ENCODE results near the gene SYNE2. TPM values are rescaled to one million over a fixed set of nuclear protein-coding genes. Genes with fewer than 3 reads are reported as not detected.

The SYNE2 gene
- total and polyA plus RNA-seq, 4 donors: 14.7 to 197 (median 99.1) TPM

DNA sequence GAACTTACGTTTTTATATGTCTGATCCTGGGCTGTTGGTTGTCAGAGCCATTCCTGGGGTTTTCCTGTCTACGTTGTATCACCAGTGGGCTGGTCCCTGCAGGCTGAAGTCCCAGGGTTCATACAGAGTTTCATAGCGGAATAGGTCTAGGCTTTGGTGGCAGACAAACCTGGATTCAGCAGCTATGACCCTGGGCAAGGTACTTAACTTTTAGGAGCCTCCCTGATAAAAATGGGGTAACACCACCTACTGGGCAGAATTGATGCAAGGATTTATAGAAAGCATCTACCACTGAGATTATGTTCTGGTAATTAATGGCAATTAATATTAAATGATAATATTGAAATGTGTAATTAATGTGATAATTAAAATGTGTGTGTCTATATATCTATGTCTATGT is 141.2 kb downstream of the SYNE2 start:
- H3K9me3 ChIP-seq (ENCODE audit: control insufficient read depth, low read length): no peaks in the 10 kb centered on the region
- no peak overlapping the region for H3K27ac ChIP-seq (ENCODE audit: low read depth in 1 of 2, low read length in 2 of 2)
- intact Hi-C loops (cut with DNase I): loop anchor here in 1 of 2 donors (10.0 kb wide), 1 partner anchor 199 kb away; no protein-coding TSS in a partner anchor
- 79 to 81% methylated on average over 3 of the region's 3 CpGs for WGBS, 2 donors
- no peaks in the 10 kb centered on the region for H3K4me1 ChIP-seq (ENCODE audit: control insufficient read depth in 1 of 2, insufficient read depth in 2 of 2, low read length in 2 of 2)
- ATAC-seq (ENCODE audit: low FRiP score) (no peak), DNase-seq (no peak)
- no peaks in the 10 kb centered on the region for H3K27me3 ChIP-seq (ENCODE audit: control insufficient read depth in 1 of 2, insufficient read depth in 2 of 2, low read length in 1 of 2)
- no peak overlapping the region for H3K4me3 ChIP-seq (ENCODE audit: low read length in 2 of 2)
- peaks cover 4 to 6% of the 10 kb centered on the region in 2 donors for H3K36me3 ChIP-seq (ENCODE audit: control insufficient read depth in 1 of 2, insufficient read depth in 2 of 2, low read length in 1 of 2)

DNA sequence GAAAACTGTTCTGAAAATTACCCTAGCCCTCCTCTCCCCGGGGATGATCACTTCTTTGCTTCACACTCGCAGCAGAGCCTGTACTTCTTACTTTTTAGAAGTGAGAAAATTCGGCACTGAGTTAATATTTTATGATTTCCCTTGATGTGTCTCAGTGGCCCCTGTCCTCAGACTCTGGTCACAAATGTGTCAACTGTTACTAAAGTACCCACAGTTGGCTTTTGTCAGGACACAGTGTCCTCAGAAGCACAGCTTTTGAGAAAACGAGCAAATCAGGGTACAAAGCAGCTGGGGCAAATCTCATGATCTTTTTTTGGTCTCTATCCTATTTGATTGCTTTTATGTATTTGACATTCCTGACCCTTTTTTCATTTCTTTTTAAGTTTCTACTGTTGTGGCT is 142.5 kb downstream of the SYNE2 start:
- H3K27me3 ChIP-seq (ENCODE audit: control insufficient read depth in 1 of 2, insufficient read depth in 2 of 2, low read length in 1 of 2): no peaks in the 10 kb centered on the region
- 78 to 82% methylated on average over 4 of the region's 4 CpGs for WGBS, 2 donors
- H3K4me3 ChIP-seq (ENCODE audit: low read length in 2 of 2): no peak overlapping the region
- DNase-seq (no peak), ATAC-seq (ENCODE audit: low FRiP score) (no peak)
- H3K36me3 ChIP-seq (ENCODE audit: control insufficient read depth in 1 of 2, insufficient read depth in 2 of 2, low read length in 1 of 2): peaks cover 4 to 8% of the 10 kb centered on the region in 2 donors
- intact Hi-C loops (cut with DNase I): loop anchor here in 1 of 2 donors (10.0 kb wide), 1 partner anchor 200 kb away; no protein-coding TSS in a partner anchor
- H3K4me1 ChIP-seq (ENCODE audit: control insufficient read depth in 1 of 2, insufficient read depth in 2 of 2, low read length in 2 of 2): no peaks in the 10 kb centered on the region
- H3K27ac ChIP-seq (ENCODE audit: low read depth in 1 of 2, low read length in 2 of 2): no peak overlapping the region
- H3K9me3 ChIP-seq (ENCODE audit: control insufficient read depth, low read length): no peaks in the 10 kb centered on the region

DNA sequence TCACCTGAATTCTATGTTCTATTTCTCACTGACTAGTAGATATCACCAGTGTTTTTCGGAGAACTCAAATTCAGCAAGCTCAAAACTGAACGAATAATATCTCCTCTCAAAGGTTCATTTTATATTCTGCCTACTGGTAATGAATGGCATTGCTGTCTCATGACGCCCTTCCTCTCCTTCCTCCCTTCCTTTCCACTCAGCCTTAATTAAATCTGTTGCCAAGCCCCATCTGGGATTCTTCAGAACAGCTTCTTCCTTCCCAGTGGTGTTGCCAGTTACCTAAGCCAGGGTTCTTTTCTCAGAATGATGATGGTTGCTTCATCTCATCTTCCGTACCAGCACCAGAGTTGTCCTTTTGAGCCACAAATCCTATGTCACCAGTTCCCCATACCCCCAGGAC is 143.2 kb downstream of the SYNE2 start:
- WGBS, 2 donors: 81 to 86% methylated on average over 4 of the region's 4 CpGs
- Histone ChIP-seq H3K4me3 (ENCODE audit: low read length in 2 of 2) (no peak overlapping the region), H3K9me3 (ENCODE audit: control insufficient read depth, low read length) (no peaks in the 10 kb centered on the region), H3K27me3 (ENCODE audit: control insufficient read depth in 1 of 2, insufficient read depth in 2 of 2, low read length in 1 of 2) (no peaks in the 10 kb centered on the region), H3K4me1 (ENCODE audit: control insufficient read depth in 1 of 2, insufficient read depth in 2 of 2, low read length in 2 of 2) (no peaks in the 10 kb centered on the region), H3K27ac (ENCODE audit: low read depth in 1 of 2, low read length in 2 of 2) (no peak overlapping the region), H3K36me3 (ENCODE audit: control insufficient read depth in 1 of 2, insufficient read depth in 2 of 2, low read length in 1 of 2) (peaks cover 4 to 8% of the 10 kb centered on the region in 2 donors)
- no peak for ATAC-seq (ENCODE audit: low FRiP score)
- intact Hi-C loops (cut with DNase I): loop anchor here in 1 of 2 donors (10.0 kb wide), 1 partner anchor 201 kb away; no protein-coding TSS in a partner anchor
- no peak for DNase-seq

DNA sequence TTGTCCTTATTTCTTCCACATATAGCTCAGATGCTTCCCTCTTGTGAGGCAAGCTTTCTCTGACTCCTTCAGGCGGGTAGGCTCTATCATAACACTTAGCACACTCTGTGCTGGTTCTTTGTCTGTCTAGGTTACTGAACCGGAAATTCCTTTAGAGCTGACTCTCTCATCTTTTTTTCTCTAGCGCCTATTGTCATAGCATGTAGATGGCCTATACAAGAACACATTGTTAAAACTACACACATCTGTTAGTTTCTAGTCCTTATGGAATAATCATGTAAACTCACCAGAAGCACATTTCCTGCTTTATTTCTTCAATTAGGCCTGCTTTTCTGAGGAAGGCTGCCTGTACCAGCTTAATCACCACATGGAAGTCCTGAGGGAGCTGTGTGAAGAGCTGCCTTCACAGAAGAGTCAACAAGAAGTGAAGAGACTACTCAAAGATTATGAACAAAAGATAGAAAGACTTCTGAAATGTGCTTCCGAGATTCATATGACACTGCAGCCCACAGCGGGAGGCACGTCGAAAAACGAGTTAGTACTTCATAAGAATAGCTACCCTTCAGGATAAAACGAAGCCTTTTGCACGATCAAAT is 143.9 kb downstream of the SYNE2 start:
- Histone ChIP-seq H3K27ac (ENCODE audit: low read depth in 1 of 2, low read length in 2 of 2) (no peak overlapping the region), H3K4me1 (ENCODE audit: control insufficient read depth in 1 of 2, insufficient read depth in 2 of 2, low read length in 2 of 2) (no peaks in the 10 kb centered on the region), H3K27me3 (ENCODE audit: control insufficient read depth in 1 of 2, insufficient read depth in 2 of 2, low read length in 1 of 2) (no peaks in the 10 kb centered on the region), H3K4me3 (ENCODE audit: low read length in 2 of 2) (no peak overlapping the region), H3K36me3 (ENCODE audit: control insufficient read depth in 1 of 2, insufficient read depth in 2 of 2, low read length in 1 of 2) (peaks cover 4 to 7% of the 10 kb centered on the region in 2 donors), H3K9me3 (ENCODE audit: control insufficient read depth, low read length) (no peaks in the 10 kb centered on the region)
- DNase-seq: no peak
- ATAC-seq (ENCODE audit: low FRiP score): no peak
- WGBS, 2 donors: 93 to 94% methylated on average over 10 of the region's 10 CpGs
- intact Hi-C loops (cut with DNase I): loop anchor here in 1 of 2 donors (10.0 kb wide), 1 partner anchor 202 kb away; no protein-coding TSS in a partner anchor

DNA sequence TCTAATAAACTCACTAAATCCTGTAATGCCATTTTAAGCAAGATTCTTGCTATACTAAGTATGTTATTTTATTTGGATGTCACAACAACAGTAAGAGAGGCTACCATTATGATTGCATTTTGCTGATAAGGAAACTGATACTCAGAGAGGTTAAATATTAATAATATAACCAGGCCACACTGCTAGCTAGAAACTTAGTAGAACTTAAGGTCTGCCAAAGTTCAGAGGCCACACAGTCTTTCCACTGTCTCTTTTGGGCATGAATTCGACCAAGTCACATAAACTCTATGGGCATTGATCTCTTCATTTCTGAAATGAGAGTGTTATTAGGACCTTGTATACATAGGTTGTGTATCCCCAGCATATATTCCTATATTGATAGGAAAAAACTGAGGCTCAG is 147.9 kb downstream of the SYNE2 start:
- 94 to 95% methylated on average over 1 of the region's 1 CpG for WGBS, 2 donors
- no peak overlapping the region for H3K4me3 ChIP-seq (ENCODE audit: low read length in 2 of 2)
- intact Hi-C loops (cut with DNase I): loop anchor here in 1 of 2 donors (10.0 kb wide), 1 partner anchor 206 kb away; no protein-coding TSS in a partner anchor
- H3K4me1 ChIP-seq (ENCODE audit: control insufficient read depth in 1 of 2, insufficient read depth in 2 of 2, low read length in 2 of 2): no peaks in the 10 kb centered on the region
- H3K9me3 ChIP-seq (ENCODE audit: control insufficient read depth, low read length): no peaks in the 10 kb centered on the region
- ATAC-seq (ENCODE audit: low FRiP score) (no peak), DNase-seq (no peak)
- peaks cover 0 to 6% of the 10 kb centered on the region in 2 donors for H3K36me3 ChIP-seq (ENCODE audit: control insufficient read depth in 1 of 2, insufficient read depth in 2 of 2, low read length in 1 of 2)
- H3K27me3 ChIP-seq (ENCODE audit: control insufficient read depth in 1 of 2, insufficient read depth in 2 of 2, low read length in 1 of 2): no peaks in the 10 kb centered on the region
- no peak overlapping the region for H3K27ac ChIP-seq (ENCODE audit: low read depth in 1 of 2, low read length in 2 of 2)

DNA sequence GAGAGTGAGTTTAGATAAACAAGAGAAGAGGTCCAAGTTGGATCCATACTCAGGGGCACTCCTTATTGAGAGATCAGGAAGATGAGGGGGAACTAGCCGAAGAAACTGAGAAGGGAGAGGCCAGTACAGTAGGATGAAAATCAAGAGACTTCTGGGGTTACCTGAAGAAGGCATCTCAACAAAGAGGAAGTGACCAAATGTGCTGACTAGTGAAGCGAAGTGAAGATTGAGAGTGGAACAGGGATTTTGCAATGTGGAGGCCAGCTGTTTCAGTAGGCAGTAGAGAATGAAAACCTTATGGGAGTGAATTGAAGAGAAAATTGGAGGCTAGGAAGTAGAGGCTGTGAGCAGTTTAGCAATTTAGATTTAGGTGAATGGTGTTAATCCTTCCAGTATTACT is 153.0 kb downstream of the SYNE2 start:
- Histone ChIP-seq H3K27me3 (ENCODE audit: control insufficient read depth in 1 of 2, insufficient read depth in 2 of 2, low read length in 1 of 2) (no peaks in the 10 kb centered on the region), H3K4me1 (ENCODE audit: control insufficient read depth in 1 of 2, insufficient read depth in 2 of 2, low read length in 2 of 2) (peaks cover 0 to 3% of the 10 kb centered on the region in 2 donors), H3K9me3 (ENCODE audit: control insufficient read depth, low read length) (no peaks in the 10 kb centered on the region), H3K27ac (ENCODE audit: low read depth in 1 of 2, low read length in 2 of 2) (no peak overlapping the region), H3K4me3 (ENCODE audit: low read length in 2 of 2) (no peak overlapping the region), H3K36me3 (ENCODE audit: control insufficient read depth in 1 of 2, insufficient read depth in 2 of 2, low read length in 1 of 2) (peaks cover 0 to 5% of the 10 kb centered on the region in 2 donors)
- ATAC-seq (ENCODE audit: low FRiP score): no peak
- no peak for DNase-seq
- intact Hi-C loops (cut with DNase I): loop anchor here in 1 of 2 donors (10.0 kb wide), 1 partner anchor 211 kb away; no protein-coding TSS in a partner anchor
- WGBS, 2 donors: 94 to 95% methylated on average over 2 of the region's 2 CpGs

DNA sequence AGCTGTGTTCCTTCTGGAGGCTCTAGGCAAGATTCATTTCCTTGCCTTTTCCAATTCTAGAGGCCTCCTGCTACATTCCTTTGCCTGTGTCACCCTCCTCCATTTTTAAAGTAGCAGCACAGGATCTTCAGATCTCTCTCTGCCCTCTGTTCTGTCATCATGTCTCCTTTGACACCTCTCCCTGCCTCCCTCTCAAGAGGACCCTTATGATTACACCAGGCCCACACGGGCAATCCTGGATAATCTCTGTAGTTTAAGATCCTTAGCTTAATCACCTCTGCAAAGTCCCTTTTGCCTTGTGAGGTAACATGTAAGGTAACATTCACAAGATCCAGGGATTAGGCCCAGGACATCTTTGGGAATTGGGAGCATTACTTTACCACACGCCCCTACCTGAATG is 155.2 kb downstream of the SYNE2 start:
- Histone ChIP-seq H3K4me3 (ENCODE audit: low read length in 2 of 2) (no peak overlapping the region), H3K27me3 (ENCODE audit: control insufficient read depth in 1 of 2, insufficient read depth in 2 of 2, low read length in 1 of 2) (no peaks in the 10 kb centered on the region), H3K4me1 (ENCODE audit: control insufficient read depth in 1 of 2, insufficient read depth in 2 of 2, low read length in 2 of 2) (peaks cover 0 to 3% of the 10 kb centered on the region in 2 donors), H3K36me3 (ENCODE audit: control insufficient read depth in 1 of 2, insufficient read depth in 2 of 2, low read length in 1 of 2) (peaks cover 0 to 11% of the 10 kb centered on the region in 2 donors), H3K27ac (ENCODE audit: low read depth in 1 of 2, low read length in 2 of 2) (no peak overlapping the region), H3K9me3 (ENCODE audit: control insufficient read depth, low read length) (no peaks in the 10 kb centered on the region)
- intact Hi-C loops (cut with DNase I): loop anchor here in 1 of 2 donors (10.0 kb wide), 1 partner anchor 213 kb away; no protein-coding TSS in a partner anchor
- no peak for DNase-seq
- ATAC-seq (ENCODE audit: low FRiP score): no peak
- 87 to 89% methylated on average over 2 of the region's 2 CpGs for WGBS, 2 donors

DNA sequence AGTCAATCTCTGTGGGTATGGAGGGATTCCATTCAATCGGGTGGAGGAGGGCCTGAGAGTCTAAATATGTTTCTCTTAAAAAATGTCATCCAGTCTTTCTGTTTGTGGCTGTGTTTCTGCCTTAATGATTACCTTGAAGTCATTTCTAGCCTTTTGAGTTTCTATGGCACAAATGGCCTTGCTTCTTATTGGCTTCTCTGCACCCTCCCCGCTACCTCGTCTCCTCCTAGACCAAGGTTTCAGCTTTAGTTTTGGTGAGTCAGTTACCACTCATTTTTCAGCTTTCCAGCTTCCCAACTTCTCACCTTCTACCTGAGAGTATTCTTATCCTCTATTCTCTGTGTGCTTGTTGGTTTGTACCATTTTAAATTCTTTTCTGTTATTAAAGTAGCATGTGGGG is 159.2 kb downstream of the SYNE2 start:
- no peak overlapping the region for H3K4me3 ChIP-seq (ENCODE audit: low read length in 2 of 2)
- intact Hi-C loops (cut with DNase I): loop anchor here (10.0 kb wide), 2 partner anchors 283 to 293 kb away; partner anchors contain the start of gene ESR2 (in 1 of the 2)
- H3K36me3 ChIP-seq (ENCODE audit: control insufficient read depth in 1 of 2, insufficient read depth in 2 of 2, low read length in 1 of 2): peaks cover 0 to 9% of the 10 kb centered on the region in 2 donors
- ATAC-seq (ENCODE audit: low FRiP score) (no peak), DNase-seq (no peak)
- no peak overlapping the region for H3K27ac ChIP-seq (ENCODE audit: low read depth in 1 of 2, low read length in 2 of 2)
- H3K27me3 ChIP-seq (ENCODE audit: control insufficient read depth in 1 of 2, insufficient read depth in 2 of 2, low read length in 1 of 2): no peaks in the 10 kb centered on the region
- H3K9me3 ChIP-seq (ENCODE audit: control insufficient read depth, low read length): peaks cover 2% of the 10 kb centered on the region
- 86% methylated on average over 3 of the region's 3 CpGs for WGBS, 2 donors
- H3K4me1 ChIP-seq (ENCODE audit: control insufficient read depth in 1 of 2, insufficient read depth in 2 of 2, low read length in 2 of 2): peaks cover 0 to 3% of the 10 kb centered on the region in 2 donors

DNA sequence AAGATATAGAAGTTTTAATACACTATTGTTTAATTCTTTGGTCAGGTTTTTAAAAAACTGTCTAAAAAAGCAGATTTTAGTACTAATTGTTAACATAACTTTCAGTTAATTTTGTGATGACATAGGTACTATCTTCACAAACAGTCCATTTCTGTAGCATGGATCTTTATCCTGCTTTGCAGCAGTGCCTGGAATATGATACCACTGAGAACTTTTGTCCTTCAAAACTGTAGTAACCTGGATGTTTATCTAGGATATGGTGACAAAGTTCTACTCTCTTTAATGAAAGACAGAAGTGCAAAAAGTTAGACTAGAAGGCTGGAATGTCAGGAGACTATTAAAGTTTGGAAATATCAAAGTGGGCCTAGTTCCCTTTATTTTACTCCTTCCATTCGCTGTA is 159.9 kb downstream of the SYNE2 start:
- DNase-seq: no peak
- intact Hi-C loops (cut with DNase I): loop anchor here (10.0 kb wide), 2 partner anchors 282 to 292 kb away; partner anchors contain the start of gene ESR2 (in 1 of the 2)

More for the DNA sequence above, 159.9 kb downstream of the SYNE2 start:
- Histone ChIP-seq H3K4me1 (ENCODE audit: control insufficient read depth in 1 of 2, insufficient read depth in 2 of 2, low read length in 2 of 2) (peaks cover 0 to 3% of the 10 kb centered on the region in 2 donors), H3K4me3 (ENCODE audit: low read length in 2 of 2) (no peak overlapping the region), H3K27ac (ENCODE audit: low read depth in 1 of 2, low read length in 2 of 2) (no peak overlapping the region), H3K27me3 (ENCODE audit: control insufficient read depth in 1 of 2, insufficient read depth in 2 of 2, low read length in 1 of 2) (no peaks in the 10 kb centered on the region), H3K9me3 (ENCODE audit: control insufficient read depth, low read length) (peaks cover 2% of the 10 kb centered on the region), H3K36me3 (ENCODE audit: control insufficient read depth in 1 of 2, insufficient read depth in 2 of 2, low read length in 1 of 2) (peaks cover 0 to 6% of the 10 kb centered on the region in 2 donors)
- WGBS, 2 donors: 87 to 91% methylated on average over 1 of the region's 1 CpG
- no peak for ATAC-seq (ENCODE audit: low FRiP score)

Data from aorta (tissue), 5 donors.